ENCODE data around the gene INVS.

DNA sequence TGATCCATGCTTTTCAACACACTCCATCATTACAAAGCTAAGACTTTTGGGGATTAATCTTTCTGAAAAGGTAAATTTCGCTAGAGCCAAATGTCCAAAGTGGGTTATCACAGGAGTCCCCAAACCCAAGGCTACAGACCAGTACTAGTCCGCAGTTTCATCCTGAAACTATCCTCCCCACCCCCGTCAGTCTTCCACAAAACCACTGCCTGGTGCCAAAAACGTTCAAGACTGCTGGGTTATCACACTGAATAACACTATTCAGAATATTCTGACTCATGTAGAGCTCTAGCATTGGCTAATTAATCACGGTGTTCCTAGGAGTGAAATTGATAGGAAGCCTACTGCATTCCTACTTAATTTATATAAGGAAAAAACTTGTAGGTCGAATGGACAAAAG lies 24.9 kb upstream of the INVS start:
- no peak for TF ChIP-seq CHD1 (IDR thresholded peaks at IDR 0.05; ENCODE audit: low read depth, low read length)
- TF ChIP-seq, protein P1, sequence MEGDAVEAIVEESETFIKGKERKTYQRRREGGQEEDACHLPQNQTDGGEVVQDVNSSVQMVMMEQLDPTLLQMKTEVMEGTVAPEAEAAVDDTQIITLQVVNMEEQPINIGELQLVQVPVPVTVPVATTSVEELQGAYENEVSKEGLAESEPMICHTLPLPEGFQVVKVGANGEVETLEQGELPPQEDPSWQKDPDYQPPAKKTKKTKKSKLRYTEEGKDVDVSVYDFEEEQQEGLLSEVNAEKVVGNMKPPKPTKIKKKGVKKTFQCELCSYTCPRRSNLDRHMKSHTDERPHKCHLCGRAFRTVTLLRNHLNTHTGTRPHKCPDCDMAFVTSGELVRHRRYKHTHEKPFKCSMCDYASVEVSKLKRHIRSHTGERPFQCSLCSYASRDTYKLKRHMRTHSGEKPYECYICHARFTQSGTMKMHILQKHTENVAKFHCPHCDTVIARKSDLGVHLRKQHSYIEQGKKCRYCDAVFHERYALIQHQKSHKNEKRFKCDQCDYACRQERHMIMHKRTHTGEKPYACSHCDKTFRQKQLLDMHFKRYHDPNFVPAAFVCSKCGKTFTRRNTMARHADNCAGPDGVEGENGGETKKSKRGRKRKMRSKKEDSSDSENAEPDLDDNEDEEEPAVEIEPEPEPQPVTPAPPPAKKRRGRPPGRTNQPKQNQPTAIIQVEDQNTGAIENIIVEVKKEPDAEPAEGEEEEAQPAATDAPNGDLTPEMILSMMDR (conservative IDR thresholded peaks at IDR 0.05; ENCODE audit: low read depth, low read length) = no peak
